Esophagus mucosa (tissue), 1 donor: ENCODE measurements around the gene EYA4. TPM values are rescaled to one million over a fixed set of nuclear protein-coding genes. Genes with fewer than 3 reads are reported as not detected.

ENCODE experiments used
- ATAC-seq: fragments of 200-7000 bp; cut with Tn5 transposase; one replicate; pipeline ENCODE4 v1.9.1; 2020
- total RNA-seq: library from RNA; stranded (reverse); gene quantifications from one replicate; pipeline ENCODE4 v1.2.4, GENCODE V29; 2023
- donor health status: DM: yes; HTN: yes; CAD: no.

EYA4 gene
- total RNA-seq, 1 donor from 2014 or later = 0.20 TPM

DNA sequence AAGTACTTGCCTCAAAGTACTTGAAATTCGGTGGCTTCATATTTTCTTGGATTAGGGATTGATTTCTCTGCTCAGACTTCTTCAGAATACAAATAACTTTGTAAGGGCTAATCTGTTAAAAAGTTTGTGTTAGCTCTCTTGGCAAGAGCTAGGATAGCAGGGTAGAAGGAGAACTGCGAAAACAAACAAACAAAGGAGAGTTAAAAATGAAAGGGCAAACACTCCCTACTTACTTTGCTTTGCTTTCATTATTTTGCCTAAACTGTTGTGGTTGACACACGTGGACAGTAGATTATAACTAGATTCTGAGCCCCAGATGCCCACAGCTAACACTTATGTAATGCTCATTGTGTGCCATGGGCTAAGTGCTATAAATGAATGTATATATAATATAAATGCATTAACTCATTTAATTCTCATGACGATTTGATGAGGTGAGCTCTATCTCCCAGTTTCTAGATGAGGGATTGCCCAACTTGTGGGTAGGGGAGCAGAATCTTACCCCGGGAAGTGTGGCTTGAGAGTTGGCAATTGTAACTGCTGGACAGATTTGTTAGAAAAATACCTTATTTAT, 48.7 kb downstream of the EYA4 start:
- ATAC-seq = no peak

DNA sequence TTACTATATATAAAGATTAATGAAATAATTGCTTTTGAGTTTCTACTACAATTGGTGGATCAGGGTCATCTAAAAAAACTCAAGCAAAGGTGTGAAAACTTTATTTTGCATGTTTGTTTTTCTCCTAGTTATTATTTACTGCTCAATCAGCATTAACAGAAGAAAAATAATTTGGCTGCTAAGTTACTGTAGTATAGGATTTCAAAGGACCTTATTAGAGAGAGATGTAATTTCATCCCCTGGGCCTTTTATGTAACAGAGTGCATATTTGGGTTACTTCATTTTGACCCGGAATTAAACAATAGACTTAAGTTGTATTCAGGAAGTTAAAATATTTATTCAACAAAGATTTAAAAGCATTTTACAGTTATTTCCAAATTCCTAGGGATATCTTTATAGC, 49.8 kb downstream of the EYA4 start:
- ATAC-seq = no peak

- no peak for ATAC-seq
Observed at GRCh38 chr6:133291671-133292070, 50.5 kb downstream of the EYA4 start.

DNA sequence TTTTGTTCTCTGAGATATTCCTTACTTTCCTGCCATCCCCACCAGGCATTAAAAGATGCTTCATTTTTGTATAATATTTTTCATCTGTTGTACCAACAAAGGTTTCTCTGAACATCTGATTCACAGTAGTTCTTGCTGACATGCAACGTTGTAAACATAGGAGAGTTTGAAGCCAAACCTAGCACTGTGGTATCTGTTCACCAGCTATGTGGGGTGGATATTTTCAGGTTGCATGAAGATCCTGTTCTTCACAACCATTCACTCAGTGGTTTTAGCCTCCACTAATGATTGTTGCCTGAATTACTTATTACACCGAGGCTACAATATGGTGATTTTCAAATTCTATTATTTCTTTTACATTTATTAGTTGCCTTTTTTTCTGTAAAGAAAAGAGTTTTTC, 56.5 kb downstream of the EYA4 start:
- no peak for ATAC-seq

DNA sequence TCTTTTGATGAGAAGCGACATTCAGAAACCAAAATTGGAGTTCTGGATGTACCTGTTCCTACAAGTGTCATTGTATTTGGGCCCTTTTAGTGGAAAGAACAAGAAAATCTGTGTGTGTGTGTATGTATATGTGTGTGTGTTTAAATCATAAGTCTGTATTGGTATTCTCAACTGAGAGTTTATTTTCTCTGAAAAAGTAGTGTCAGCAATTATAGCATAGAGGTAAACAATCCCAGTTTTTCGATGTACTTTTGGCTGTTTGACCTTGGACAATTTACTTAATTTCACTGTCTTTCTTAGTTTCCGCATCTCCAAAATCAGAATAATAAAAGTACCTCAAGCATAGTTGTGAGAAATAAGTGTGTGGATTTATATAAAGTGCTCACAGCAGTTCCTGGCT, 57.2 kb downstream of the EYA4 start:
- no peak for ATAC-seq

DNA sequence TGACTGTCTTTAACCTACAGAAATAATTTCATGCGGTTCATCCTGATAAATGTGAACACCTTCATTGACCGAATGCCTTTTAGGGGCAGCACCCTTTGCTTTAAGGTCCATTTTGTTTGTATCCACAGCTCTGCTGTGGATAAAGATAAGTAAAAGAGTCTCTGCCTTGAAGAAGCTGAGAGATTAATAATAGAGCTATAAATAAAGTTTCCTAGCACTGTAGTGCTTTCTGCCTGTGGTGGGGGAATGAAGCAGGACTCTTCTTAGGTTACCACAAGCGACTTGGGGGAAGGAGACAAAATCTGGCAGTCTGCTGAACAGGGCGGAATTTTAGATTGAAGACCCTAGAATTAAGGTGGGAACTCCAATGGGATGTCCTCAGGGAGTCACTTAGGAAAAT, 57.6 kb downstream of the EYA4 start:
- ATAC-seq = no peak

DNA sequence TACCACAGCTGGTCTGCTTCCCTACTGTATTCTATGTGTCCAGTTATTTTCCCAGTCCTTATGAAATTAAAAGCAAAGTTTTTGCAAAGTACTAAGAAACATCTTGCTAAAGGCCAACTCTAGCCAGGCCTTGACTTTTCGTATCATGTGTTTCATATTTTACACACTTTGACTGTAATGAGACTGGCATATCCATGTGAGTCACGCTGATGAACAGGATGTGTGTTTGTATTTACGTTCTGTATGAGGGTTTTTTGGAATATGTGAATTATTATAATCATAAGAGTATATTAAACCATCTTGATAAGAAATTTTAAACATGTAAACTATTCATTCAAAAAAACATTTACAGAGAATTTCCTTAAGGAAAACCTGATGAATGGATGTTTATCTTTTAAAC, 59.7 kb downstream of the EYA4 start:
- ATAC-seq = no peak

GRCh38 chr6:133301835-133302234, 60.7 kb downstream of the EYA4 start:
- ATAC-seq = no peak

DNA sequence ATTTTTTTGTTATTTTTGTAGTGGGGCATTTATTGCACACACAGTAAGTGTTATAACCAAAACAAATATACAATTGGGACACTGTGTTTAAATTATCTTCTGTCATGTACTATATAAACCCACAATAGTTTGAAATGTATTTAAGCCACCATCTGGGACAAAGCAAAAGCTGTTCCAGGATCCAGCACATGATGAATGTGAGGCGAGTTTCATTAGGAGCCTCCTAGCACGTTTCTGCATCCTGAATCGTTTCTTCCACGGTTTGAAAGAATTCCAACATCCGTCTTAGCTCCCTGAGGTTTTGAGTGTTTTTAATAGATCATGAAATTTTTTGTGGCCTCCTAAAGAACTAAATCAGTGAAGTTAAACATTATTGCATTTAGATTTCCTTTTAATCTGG, 65.8 kb downstream of the EYA4 start:
- no peak for ATAC-seq

- ATAC-seq = no peak
Observed at GRCh38 chr6:133309579-133309978, 68.4 kb downstream of the EYA4 start.

GRCh38 chr6:133312006-133312405, 70.8 kb downstream of the EYA4 start:
- no peak for ATAC-seq

DNA sequence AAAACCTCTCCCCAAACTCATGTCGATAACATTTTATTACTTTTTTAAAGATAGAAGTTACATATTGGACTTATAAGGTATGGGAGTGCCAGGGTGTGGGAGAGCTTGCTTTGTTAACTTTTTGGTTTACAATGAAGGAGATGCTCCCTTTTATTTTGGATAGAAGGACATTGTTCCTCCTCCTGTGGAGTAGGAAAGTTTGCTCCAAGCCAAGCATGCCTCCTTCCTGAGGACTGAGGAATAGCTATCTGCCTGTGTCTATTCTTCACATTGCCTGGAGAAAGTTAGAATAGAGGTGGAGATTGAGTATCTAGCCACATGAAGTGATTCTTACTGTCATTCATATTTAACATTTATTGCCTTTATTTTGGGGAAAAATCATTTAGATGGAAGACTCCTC, 71.9 kb downstream of the EYA4 start:
- ATAC-seq = no peak

DNA sequence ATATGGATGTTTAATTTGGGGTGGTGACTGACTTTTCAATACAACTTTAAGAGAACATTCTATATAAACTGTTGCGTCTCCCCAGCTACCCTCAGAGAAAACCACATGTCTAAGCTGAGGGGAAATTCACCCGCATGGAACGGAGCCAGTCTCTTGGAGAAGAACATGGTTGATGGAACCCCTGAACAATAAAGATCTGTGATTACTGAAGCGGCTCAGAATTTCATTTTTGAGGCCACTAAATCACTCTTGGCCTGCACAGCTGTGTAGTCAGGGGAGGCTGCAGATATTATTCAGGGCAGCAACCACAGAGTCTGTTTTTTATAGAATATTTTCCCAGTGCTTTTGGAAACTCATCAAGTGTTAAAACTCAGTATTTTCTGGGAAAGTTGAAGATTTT, 73.8 kb downstream of the EYA4 start:
- ATAC-seq = no peak

DNA sequence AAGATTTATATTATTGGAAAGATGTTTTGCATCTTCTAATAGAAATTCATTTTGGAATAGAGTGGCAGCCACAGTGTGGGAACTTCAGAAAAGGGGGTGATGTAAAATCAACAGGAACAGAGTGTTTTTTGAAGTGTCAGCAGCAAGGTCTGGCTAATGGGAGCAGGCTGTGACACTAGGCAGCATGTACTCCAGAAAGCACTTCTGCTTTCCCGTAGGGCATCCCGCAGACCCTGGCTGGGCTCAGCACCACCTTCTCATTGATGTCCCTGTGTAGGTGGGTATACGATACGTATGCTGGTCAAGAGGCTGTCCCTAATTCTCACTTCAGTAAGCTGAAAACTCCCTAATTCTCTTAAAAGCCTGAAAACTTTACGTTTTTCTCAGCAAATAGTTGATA, 74.7 kb downstream of the EYA4 start:
- no peak for ATAC-seq

DNA sequence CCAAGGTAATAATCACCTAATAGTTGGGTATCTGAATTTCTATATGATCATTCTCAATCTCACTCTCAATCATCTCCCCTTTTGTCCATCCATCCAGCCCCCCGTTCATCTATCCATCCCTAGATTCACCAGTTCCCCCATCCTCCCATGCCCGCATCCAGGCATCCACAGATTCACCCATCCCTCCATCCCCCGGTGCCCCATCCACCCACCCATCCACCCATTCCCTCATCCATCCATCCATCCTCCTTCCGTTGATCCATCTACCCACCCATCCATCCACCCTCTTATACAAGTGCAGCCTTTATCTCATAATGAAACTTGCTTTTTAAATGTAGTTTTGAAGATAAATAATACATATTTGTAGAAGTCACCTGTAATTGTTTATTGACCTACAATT, 76.5 kb downstream of the EYA4 start:
- ATAC-seq = no peak

- ATAC-seq = no peak
Observed at GRCh38 chr6:133326584-133326983, 85.4 kb downstream of the EYA4 start.

DNA sequence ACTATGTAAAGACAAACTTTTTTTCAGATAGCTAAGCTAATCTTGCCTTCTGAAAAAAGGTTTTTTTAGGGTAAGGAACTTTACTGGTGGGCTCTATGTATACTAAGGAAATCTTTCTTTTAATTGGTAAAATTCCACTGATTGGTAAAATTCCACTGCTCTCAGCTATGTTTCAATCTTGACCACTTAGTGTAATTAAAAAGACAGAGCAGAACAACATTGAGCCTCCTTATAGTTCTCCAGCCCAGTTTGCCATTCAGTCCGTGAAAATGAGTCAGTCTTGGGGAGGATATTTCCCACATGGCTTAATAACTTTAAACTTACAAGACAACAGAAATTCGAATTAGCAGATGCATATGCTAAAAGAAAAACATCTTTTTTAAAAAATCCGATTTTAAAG, 92.7 kb downstream of the EYA4 start:
- no peak for ATAC-seq

GRCh38 chr6:133337308-133337707, 96.2 kb downstream of the EYA4 start:
- ATAC-seq = no peak

DNA sequence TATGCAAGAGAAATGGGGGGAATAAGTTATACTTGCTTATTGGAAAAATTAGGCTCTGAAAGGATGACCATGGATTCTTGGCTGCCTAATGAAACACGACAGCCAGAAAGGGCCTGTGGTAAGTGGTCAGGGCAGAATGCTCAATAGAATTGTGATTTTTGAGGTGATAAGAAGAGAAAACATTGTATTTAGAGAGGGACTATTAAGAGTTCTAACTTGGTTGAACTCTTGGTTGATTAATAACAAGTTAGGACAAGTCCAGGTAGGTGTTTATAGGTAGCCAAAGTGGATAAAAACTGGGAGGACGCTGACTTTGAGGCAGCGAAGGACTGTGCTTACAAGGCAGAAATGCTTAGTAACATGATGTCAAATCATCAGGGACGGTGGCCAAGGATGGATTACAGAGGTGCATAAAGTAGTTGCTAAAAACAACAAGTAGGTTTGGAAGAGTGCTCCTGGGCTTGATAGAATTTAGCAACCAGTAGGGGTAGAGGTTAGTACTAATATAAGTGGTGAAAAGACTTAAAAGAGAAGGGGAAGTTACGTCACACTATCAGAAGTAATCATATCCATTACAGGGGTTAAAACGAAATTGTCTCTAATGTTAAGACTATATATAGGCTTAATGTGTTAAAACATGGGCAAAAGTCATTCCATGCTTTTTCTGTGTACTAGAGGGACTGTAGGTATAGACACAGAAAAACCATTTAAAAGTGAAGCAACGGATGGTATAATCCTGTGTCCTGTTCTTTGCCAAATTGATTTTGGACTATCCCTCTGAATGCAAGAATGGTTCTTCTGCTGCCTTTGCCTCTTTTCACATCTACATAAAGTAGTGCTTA, 98.6 kb downstream of the EYA4 start:
- ATAC-seq = no peak

DNA sequence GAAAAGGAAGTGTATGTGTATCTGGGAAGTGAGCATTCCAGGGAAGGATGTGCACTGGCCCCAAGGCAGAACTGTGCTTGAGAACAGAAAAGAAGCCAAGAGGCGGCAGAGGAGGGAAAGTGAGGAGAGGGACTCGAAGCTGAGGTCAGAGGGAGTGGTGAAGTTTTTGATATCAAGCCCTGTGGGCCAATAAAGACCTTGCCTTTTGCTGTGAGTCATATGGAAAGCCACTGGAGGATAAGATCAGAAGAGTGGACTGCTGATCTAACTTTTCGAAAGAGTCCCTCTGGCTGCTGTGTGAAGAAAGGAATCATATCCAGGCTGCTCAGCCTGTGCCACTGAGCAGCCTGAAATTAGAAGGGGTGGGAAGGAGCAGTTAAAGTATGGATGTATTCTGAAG, 99.4 kb downstream of the EYA4 start:
- no peak for ATAC-seq

- ATAC-seq = no peak
Observed at GRCh38 chr6:133341607-133342158, 100.5 kb downstream of the EYA4 start.

GRCh38 chr6:133343220-133343619, 102.1 kb downstream of the EYA4 start:
- ATAC-seq = no peak

DNA sequence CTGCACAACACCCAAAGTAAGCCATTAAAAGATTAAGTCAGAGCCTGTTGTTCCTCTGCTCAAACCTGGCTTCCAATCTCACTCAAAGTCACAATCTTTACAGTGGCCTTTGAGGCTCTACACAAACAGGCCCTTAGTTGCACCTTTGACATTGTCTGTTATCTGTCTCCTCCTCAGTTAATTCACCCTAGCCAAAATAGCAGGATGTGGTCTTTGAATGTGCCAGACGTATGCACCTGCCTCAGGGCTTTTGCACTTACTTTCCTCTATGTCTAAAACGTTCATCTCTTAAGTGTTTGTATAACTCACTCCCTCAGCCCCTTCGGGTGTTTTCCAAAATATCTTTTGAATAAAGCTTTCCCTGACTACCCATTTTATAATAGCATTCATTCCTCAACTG, 107.7 kb downstream of the EYA4 start:
- no peak for ATAC-seq

DNA sequence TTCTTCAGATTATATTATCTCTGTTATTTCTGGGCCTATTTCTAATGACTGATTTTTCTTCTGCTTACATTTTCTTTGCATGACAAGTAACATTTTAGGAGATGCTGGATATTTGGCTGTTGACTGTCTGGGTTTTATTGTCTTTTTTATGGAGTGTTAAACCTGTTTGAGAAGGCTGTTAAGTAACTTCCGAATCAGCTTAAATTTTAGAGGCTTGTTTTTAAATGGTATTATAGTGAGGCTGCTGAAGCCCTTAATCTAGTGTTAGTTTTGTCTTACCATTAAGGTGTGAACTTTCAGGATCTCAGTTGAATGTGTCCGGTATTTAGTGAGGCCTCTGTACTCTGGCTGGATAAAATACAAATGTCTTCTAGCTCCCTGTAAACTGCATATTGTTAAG, 109.8 kb downstream of the EYA4 start:
- no peak for ATAC-seq
